K562 (cell line): ENCODE results near the gene CNGA3.

Source experiments
- C11orf30 ChIP-seq: fragments of 450-650 bp; IDR thresholded peaks from 2 replicates; pipeline ENCODE4 v1.6.1; 2016; ENCODE audit warnings: low read depth, mild to moderate bottlenecking
- CTCF ChIP-seq, 3 experiments: IDR thresholded peaks in 2 of 3; conservative IDR thresholded peaks in 1 of 3; 2 replicates each; pipeline ENCODE4 v1.5.1; 2011 to 2012; ENCODE audit warnings: low read length in 3 of 3, mild to moderate bottlenecking in 3 of 3, control low read depth in 2 of 3, improper control_type of control experiment in 1 of 3, inconsistent platforms in 1 of 3, low read depth in 1 of 3, mixed read lengths in 1 of 3, moderate library complexity in 1 of 3; ENCODE audit not compliant: insufficient read depth in 2 of 3
- E2F4 ChIP-seq: sonication (generic); formaldehyde crosslinking; IDR thresholded peaks from 2 replicates; pipeline ENCODE4 v1.8.0; 2022; ENCODE audit warnings: mild to moderate bottlenecking, low read depth, missing genetic modification reagents
- EP300 ChIP-seq: IDR thresholded peaks from 2 replicates; pipeline ENCODE4 v1.6.1; 2012; ENCODE audit warnings: low read length, improper control_type of control experiment
- EZH2 ChIP-seq: IDR thresholded peaks from 2 replicates; pipeline ENCODE4 v1.6.1; 2012; ENCODE audit warnings: low read depth, mild to moderate bottlenecking, inconsistent platforms, low read length, borderline replicate concordance
- FOS ChIP-seq: IDR thresholded peaks from 3 replicates; pipeline ENCODE4 v1.6.1; 2011; ENCODE audit not compliant: insufficient read length; ENCODE audit errors: extremely low read depth
- HOMEZ ChIP-seq: fragments of 250-450 bp; sonication (Bioruptor Pico); IDR thresholded peaks from 2 replicates; pipeline ENCODE4 v1.4.0; 2020; ENCODE audit warnings: mild to moderate bottlenecking, moderate library complexity
- ILF3 ChIP-seq: fragments of 450-650 bp; IDR thresholded peaks from 2 replicates; pipeline ENCODE4 v1.6.1; 2018; ENCODE audit warnings: antibody characterized with exemption, mild to moderate bottlenecking, moderate library complexity, borderline replicate concordance
- POLR2AphosphoS2 ChIP-seq: IDR thresholded peaks from 2 replicates; pipeline ENCODE4 v1.6.1; 2012; ENCODE audit warnings: low read length, improper control_type of control experiment
- POLR2AphosphoS5 ChIP-seq: IDR thresholded peaks from 2 replicates; pipeline ENCODE4 v1.6.1; 2011; ENCODE audit warnings: mild to moderate bottlenecking, low read depth, low read length, moderate library complexity; ENCODE audit not compliant: control insufficient read depth, insufficient read depth
- TAF1 ChIP-seq: IDR thresholded peaks from 2 replicates; pipeline ENCODE4 v1.6.1; 2011; ENCODE audit warnings: mild to moderate bottlenecking, low read length, moderate library complexity; ENCODE audit not compliant: insufficient read depth, control insufficient read depth, severe bottlenecking; ENCODE audit errors: extremely low read depth
- ZNF24 ChIP-seq: fragments of 450-650 bp; IDR thresholded peaks from 2 replicates; pipeline ENCODE4 v1.6.1; 2016
- TF ChIP-seq, protein P1 (sequence below): sonication (generic); formaldehyde crosslinking; IDR thresholded peaks from 2 replicates; pipeline ENCODE4 v1.8.1; 2023; ENCODE audit warnings: mild to moderate bottlenecking, missing genetic modification reagents

GRCh38 chr2:98426771-98427170 lies 80.5 kb downstream of the CNGA3 start:
- TF ChIP-seq C11orf30 (no peak), FOS (no peak), ILF3 (no peak), TAF1 (no peak), E2F4 (CRISPR knock-in tag) (no peak), POLR2AphosphoS2 (no peak), ZNF24 (no peak), CTCF (IDR thresholded peaks at IDR 0.05 in 2 of 3, conservative IDR thresholded peaks at IDR 0.05 in 1 of 3; ENCODE audit: insufficient read depth in 2 of 3, low read depth in 1 of 3, low read length in 3 of 3) (no peak), EP300 (no peak), HOMEZ (CRISPR knock-in tag) (no peak), EZH2 (no peak), POLR2AphosphoS5 (no peak)
- TF ChIP-seq, protein P1, sequence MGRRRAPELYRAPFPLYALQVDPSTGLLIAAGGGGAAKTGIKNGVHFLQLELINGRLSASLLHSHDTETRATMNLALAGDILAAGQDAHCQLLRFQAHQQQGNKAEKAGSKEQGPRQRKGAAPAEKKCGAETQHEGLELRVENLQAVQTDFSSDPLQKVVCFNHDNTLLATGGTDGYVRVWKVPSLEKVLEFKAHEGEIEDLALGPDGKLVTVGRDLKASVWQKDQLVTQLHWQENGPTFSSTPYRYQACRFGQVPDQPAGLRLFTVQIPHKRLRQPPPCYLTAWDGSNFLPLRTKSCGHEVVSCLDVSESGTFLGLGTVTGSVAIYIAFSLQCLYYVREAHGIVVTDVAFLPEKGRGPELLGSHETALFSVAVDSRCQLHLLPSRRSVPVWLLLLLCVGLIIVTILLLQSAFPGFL, result no peak
